GM12872 (cell line): Measurements from ENCODE around the gene RSRC1.

Experiments used
- TF ChIP-seq, protein P1 (sequence below): IDR thresholded peaks from 3 replicates; pipeline ENCODE4 v1.5.1; 2011; ENCODE audit warnings: low read depth, mild to moderate bottlenecking, low read length, moderate library complexity; ENCODE audit not compliant: insufficient read depth

Gene RSRC1

DNA sequence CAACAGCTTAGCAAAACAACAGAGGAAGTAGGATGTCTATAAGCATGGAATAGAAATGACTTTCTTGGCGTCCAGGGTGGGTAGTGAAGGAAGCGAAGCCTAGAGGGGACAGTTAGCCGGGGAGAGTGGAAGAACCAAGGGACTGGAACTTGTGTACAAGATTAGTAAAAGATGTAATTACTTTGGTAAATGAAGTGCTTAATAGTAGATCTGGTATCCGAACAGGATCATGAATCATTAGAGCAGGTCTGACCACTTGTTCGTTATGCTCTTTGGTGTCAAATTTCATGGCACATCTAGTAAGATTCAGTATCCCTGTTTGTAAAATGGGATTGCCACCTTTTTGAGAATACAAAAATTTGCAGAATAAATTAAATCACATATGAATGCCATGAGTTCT is 348.6 kb downstream of the RSRC1 start:
- TF ChIP-seq, protein P1, sequence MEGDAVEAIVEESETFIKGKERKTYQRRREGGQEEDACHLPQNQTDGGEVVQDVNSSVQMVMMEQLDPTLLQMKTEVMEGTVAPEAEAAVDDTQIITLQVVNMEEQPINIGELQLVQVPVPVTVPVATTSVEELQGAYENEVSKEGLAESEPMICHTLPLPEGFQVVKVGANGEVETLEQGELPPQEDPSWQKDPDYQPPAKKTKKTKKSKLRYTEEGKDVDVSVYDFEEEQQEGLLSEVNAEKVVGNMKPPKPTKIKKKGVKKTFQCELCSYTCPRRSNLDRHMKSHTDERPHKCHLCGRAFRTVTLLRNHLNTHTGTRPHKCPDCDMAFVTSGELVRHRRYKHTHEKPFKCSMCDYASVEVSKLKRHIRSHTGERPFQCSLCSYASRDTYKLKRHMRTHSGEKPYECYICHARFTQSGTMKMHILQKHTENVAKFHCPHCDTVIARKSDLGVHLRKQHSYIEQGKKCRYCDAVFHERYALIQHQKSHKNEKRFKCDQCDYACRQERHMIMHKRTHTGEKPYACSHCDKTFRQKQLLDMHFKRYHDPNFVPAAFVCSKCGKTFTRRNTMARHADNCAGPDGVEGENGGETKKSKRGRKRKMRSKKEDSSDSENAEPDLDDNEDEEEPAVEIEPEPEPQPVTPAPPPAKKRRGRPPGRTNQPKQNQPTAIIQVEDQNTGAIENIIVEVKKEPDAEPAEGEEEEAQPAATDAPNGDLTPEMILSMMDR, result no peak

DNA sequence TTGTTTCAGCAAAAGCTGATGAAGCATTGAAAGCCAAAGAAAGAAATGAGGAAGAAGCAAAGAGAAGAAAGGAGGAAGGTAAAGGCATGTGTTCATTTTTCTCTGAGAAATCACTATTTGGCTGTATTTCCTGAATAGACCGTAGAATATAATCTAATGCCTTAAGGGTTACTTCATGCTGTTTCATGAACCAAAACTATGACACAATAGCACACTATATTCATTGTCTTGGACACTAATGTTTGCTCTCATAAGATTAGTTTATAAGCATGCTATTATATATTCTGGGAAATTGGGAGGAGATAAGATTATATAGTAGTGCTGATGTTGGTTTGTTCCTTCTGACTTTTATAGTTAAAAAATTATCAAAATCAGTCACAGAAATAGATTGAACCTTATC is 351.0 kb downstream of the RSRC1 start:
- TF ChIP-seq, protein P1, result no peak

DNA sequence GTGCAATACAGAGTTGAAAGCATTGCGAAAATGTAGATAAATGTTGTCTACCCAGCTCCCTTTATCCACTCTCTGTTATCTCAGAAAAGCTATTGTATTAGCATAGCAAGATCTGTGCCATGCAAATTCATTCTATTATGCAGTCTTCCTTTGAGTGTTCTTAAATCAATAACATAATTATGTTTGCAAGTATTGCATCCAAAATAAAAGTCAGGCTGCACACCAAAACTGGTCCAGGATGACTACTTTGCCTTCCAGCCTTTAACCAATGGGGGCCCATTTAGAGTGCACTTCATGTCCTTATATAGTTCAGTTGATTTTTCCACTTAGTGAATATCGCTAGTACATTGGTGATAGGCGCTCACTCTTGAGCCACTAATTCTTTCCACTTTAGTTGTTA is 353.7 kb downstream of the RSRC1 start:
- TF ChIP-seq, protein P1, result no peak

DNA sequence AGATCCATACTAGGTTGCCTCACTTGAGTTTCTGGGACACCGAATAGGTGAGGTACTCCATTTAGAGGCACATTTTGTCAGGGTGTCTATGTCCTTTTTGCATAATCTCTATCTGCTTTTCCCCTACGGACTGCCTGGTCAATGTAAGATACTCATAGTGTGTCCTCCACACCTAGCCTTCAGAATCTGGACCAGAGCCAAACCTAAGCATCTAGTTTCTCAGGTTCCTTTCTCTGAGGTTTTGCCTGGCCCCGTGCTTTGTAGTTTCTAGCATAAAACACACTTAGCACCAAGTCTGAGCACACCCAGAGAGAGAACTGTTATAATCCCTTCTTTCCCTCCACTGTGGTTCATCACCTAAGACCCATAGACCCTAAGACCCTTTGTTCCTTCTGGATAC is 355.2 kb downstream of the RSRC1 start:
- TF ChIP-seq, protein P1, result no peak

DNA sequence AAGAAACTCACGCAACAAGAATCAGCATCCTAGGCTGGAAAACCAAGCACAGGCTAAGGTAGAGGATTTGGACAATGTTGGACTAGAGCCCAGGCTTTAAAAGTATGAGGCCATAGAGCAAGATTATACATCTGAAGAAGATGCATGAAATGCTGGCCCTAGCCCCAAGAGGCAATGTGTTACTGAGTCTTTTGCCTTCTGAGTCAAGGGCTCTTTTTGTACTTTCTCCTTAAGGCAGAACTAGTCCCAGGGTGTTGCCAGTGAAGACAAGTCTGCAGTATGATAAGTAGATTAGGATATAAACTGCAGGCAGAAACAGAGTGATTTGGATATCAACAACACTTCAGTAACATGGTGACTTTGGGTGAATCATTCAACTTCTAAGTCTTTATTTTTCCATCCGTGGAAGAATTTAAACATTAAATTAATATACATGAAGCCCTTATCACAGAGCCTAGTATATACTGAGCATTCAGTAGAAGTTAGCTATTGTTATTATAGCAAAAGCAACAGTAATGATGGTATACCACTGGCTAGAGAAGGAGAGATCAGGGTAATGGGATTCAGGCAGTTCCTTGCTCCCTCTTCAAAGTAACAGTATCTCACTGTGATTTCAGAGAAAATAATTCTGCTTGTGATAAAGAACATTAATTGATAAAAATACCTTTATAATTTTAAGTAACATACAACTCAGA is 361.2 kb downstream of the RSRC1 start:
- TF ChIP-seq, protein P1, result no peak

DNA sequence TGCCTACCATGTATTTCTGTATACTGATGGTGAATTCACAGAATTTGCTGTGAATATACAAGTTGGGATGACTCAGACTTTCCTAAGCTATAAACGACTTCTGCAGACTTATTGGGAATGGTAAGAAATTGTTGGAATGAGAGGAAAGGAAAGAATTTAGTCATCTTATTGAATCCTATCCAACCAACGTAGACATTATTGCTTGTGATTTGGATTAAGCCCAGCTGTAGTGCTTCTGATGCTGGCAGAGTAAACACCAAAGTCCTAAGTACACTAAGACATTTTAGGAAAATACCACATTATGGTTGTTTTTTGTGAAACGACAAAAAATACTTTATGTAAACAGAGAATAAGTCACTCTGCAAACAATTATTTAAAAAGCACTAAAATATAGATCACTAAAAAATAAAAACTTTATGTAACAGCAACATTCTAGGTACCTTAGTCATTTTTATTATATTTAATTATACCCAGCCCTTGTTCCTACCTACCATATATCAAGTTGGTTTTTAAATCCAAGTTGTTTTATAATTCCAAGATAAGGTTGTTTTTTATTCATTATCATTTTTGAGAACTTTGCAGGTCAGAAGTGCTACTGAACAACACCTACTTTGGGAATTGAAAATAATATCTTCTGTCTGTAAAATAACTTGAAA is 361.9 kb downstream of the RSRC1 start:
- TF ChIP-seq, protein P1, result no peak

DNA sequence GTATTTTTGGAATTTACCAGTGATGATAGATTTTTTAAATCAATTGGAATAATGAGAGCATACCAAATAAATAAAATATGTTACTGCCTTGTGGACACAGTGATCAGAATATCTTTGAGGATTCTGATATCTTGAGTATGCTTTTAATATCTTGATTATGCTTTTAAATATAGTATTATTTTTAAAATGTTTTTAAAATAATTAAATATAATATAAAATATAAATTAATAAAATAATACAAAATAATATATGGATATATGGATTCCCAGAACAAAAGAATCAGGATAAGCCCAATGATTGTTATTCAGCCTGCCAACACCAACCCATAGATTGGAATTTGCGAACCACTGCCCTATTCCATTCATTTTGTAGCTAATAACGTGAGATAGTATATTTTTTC is 369.2 kb downstream of the RSRC1 start:
- TF ChIP-seq, protein P1, result no peak
